Epithelial cell of proximal tubule (primary cell): ENCODE results near the gene PUS3. TPM values are rescaled to one million over a fixed set of nuclear protein-coding genes. Genes with fewer than 3 reads are reported as not detected.
A peak's percentile ranks its signal among the peaks of the same experiment; 100 is the strongest.

ENCODE experiments used
- DNase-seq: peaks from one replicate; pipeline ENCODE4 v3.0.0-alpha.2; 2011; ENCODE audit warnings: low read depth
- H3K4me3 ChIP-seq: 2 replicates; pipeline ENCODE4 v1.5.1; 2011; ENCODE audit warnings: low read depth, mild to moderate bottlenecking, low read length
- total RNA-seq: library from RNA; depleted of rRNA; stranded (reverse); fragments of >200 nt; gene quantifications from 2 replicates; pipeline ENCODE4 v1.2.3, GENCODE V29; 2015
- TF ChIP-seq, protein P1 (sequence below): conservative IDR thresholded peaks from 2 replicates; pipeline ENCODE4 v1.5.1; 2012; ENCODE audit warnings: low read depth, mild to moderate bottlenecking, low read length

PUS3 gene
- total RNA-seq, 1 donor from 2014 or later = 7.1 TPM

GRCh38 chr11:125902277-125902926, 604 bp downstream of the PUS3 start:
- DNase-seq = no peak
- peak overlapping the region; percentile 73 for H3K4me3 ChIP-seq
- TF ChIP-seq, protein P1, sequence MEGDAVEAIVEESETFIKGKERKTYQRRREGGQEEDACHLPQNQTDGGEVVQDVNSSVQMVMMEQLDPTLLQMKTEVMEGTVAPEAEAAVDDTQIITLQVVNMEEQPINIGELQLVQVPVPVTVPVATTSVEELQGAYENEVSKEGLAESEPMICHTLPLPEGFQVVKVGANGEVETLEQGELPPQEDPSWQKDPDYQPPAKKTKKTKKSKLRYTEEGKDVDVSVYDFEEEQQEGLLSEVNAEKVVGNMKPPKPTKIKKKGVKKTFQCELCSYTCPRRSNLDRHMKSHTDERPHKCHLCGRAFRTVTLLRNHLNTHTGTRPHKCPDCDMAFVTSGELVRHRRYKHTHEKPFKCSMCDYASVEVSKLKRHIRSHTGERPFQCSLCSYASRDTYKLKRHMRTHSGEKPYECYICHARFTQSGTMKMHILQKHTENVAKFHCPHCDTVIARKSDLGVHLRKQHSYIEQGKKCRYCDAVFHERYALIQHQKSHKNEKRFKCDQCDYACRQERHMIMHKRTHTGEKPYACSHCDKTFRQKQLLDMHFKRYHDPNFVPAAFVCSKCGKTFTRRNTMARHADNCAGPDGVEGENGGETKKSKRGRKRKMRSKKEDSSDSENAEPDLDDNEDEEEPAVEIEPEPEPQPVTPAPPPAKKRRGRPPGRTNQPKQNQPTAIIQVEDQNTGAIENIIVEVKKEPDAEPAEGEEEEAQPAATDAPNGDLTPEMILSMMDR = no peak

DNA sequence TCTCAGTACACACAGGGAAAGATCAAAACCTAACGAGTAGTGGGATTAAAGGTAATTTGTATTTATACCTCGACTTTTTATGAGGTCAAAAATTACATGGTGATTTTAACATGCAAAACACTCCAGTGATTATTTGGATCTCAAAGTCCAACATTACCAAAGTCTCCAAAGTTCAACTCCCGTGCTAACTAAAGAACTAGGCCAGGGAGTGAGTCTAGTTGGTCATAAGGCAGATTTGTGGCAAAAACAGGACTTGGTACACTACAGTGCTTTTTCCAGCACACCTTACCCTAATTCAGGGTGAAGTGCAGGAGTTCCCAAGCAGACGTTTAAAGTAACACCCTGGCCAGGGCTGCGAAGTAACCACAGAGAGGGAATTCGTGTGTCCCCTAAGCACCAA, 1.1 kb downstream of the PUS3 start:
- H3K4me3 ChIP-seq = peak overlapping the region; percentile 73
- no peak for DNase-seq
- TF ChIP-seq, protein P1 = no peak

DNA sequence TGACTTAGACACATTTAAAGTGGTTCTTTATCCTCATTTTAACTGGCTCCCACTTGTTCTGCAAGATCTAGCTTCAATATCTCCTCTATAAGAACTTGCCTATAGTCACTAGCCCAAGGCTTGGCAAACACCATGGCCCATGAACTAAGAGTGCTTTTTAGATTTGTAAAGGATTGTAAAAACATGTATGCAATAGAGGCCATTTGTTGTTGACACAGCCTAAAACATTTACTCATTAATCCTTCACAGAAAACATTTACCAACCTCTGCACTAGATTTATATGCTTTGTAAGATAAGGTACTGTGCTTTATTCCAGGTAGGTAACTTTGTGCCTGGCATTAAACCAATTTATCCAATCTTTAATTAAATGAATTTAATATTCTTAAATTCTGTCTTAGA, 10.0 kb downstream of the PUS3 start:
- TF ChIP-seq, protein P1 = no peak
- DNase-seq = no peak

DNA sequence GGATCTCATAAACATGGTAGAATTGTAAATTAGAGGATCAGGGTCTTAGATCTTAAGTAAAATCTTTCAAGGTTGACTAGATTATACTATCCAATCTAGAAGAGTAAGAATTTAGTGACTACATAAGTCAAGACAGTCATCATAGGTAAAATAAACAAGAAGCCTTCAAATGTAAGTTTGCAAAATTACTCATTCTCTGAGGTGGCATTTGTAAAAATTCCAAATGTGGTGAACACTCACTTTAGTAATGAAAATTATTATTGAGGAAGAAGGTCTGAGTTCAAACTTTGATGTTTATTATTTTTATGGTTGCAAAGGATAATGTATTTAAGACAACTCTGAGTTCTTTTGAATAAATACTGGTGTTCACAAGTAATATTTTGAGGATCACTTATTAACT, 10.9 kb downstream of the PUS3 start:
- TF ChIP-seq, protein P1 = no peak

More for the DNA sequence above, 10.0 kb downstream of the PUS3 start:
- H3K4me3 ChIP-seq = no peak overlapping the region

GRCh38 chr11:125890447-125891100, 12.4 kb downstream of the PUS3 start:
- no peak overlapping the region for H3K4me3 ChIP-seq
- DNase-seq = no peak
- TF ChIP-seq, protein P1 = no peak

More for the DNA sequence above, 10.9 kb downstream of the PUS3 start:
- DNase-seq = no peak
- no peak overlapping the region for H3K4me3 ChIP-seq

- peak within 1 kb of the TSS; percentile 82 for H3K4me3 ChIP-seq
- peak; percentile 84 for DNase-seq
- TF ChIP-seq, protein P1 = no peak
Observed at GRCh38 chr11:125887373-125888324, 15.4 kb downstream of the PUS3 start, which contains the start of gene HYLS1. Gene HYLS1 (plus strand): TSS chr11:125887668. CDS start chr11:125899369, 11,701 bp downstream.
